Ascending aorta (tissue), 2 donors: ENCODE data around the gene IFITM5. TPM values are rescaled to one million over a fixed set of nuclear protein-coding genes. Genes with fewer than 3 reads are reported as not detected.
A peak's percentile ranks its signal among the peaks of the same experiment; 100 is the strongest.

ENCODE experiments used
- DNase-seq, 2 donors: peaks; one replicate each; pipeline ENCODE4 v3.0.0-alpha.2; 2019; ENCODE audit warnings: low spot score in 2 of 2
- H3K27ac ChIP-seq, 2 donors: fragments of 200-600 bp; sonication (generic); one replicate each; pipeline ENCODE4 v1.5.1; 2016 to 2017; ENCODE audit warnings: mild to moderate bottlenecking in 1 of 2
- H3K27me3 ChIP-seq: fragments of 200-600 bp; sonication (generic); one replicate; pipeline ENCODE4 v1.5.1; 2017
- H3K36me3 ChIP-seq, 2 donors: fragments of 200-600 bp; sonication (generic); one replicate each; pipeline ENCODE4 v1.5.1; 2016
- H3K4me1 ChIP-seq, 2 donors: fragments of 200-600 bp; sonication (generic); one replicate each; pipeline ENCODE4 v1.5.1; 2016 to 2017; ENCODE audit warnings: mild to moderate bottlenecking in 1 of 2
- H3K4me3 ChIP-seq, 2 donors: fragments of 200-600 bp; sonication (generic); one replicate each; pipeline ENCODE4 v1.5.1; 2016 to 2017; ENCODE audit warnings: mild to moderate bottlenecking in 1 of 2
- H3K9me3 ChIP-seq, 2 donors: fragments of 200-600 bp; sonication (generic); one replicate each; pipeline ENCODE4 v1.5.1; 2016
- intact Hi-C: fragments of 100-400 bp; cut with DNase I; formaldehyde crosslinking; loops from one replicate; pipeline ENCODE4 v1.15.1; 2023
- total RNA-seq: library from RNA; depleted of rRNA; stranded (reverse); fragments of >200 nt; gene quantifications from one replicate; pipeline ENCODE4 v1.1.0, GENCODE V29; 2016
- TF ChIP-seq, protein P1 (sequence below), 3 experiments: fragments of 200-600 bp in 2 of 3; fragments of 450-650 bp in 1 of 3; sonication (generic) in 2 of 3; IDR thresholded peaks; one replicate each; pipeline ENCODE4 v1.5.1; 2016 to 2019; ENCODE audit warnings: antibody characterized with exemption in 3 of 3, mild to moderate bottlenecking in 1 of 3, moderate library complexity in 1 of 3

The IFITM5 gene
- total RNA-seq, 1 donor from 2014 or later: not detected

DNA sequence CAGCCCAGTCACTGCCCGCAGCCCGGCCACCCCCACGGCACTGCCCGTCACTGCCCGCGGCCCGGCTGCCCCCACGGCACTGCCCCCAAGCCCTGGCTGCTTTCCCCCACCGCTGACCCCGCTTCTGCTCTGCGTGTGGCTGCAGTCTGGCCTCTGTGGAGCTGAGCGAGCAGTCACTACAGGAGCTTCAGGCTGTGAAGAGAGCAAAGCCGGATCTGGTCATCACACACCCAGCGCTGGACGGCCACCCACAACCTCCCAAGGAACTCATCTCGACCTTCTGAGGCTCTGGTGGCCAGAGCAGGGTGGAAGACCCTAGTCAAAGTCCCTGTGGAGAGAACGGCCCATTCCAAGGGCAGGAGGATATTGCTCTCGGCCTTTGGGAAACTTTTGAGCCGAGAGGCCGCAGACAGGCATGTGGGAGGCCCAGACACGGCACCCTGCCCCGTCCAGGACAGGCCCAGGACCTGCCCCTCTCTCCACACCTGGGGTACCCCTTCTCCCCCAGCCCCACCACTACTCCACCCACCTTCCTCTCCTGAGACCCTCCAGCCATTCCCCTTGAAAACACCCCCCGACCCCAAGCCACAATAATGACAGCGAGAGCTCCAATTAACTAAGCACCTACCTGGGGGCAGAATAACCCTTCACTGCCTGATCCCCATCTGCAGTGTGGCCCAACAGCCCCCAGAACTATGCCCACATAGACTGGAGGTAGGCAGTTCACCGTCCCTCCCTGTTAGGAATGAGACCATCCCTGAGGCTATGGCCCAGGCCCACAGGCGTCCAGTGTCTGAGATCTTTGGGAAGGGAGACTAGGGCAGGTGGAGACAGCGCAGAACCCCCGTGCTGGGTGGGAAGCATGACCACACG lies 14.1 kb downstream of the IFITM5 start:
- Histone ChIP-seq H3K27ac (no peak overlapping the region), H3K36me3 (no peaks in the 10 kb centered on the region), H3K27me3 (peaks cover 8% of the 10 kb centered on the region), H3K4me3 (no peak overlapping the region), H3K9me3 (no peaks in the 10 kb centered on the region), H3K4me1 (peaks cover 8 to 14% of the 10 kb centered on the region in 2 donors)
- TF ChIP-seq, protein P1, sequence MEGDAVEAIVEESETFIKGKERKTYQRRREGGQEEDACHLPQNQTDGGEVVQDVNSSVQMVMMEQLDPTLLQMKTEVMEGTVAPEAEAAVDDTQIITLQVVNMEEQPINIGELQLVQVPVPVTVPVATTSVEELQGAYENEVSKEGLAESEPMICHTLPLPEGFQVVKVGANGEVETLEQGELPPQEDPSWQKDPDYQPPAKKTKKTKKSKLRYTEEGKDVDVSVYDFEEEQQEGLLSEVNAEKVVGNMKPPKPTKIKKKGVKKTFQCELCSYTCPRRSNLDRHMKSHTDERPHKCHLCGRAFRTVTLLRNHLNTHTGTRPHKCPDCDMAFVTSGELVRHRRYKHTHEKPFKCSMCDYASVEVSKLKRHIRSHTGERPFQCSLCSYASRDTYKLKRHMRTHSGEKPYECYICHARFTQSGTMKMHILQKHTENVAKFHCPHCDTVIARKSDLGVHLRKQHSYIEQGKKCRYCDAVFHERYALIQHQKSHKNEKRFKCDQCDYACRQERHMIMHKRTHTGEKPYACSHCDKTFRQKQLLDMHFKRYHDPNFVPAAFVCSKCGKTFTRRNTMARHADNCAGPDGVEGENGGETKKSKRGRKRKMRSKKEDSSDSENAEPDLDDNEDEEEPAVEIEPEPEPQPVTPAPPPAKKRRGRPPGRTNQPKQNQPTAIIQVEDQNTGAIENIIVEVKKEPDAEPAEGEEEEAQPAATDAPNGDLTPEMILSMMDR (IDR thresholded peaks at IDR 0.05): no peak
- intact Hi-C loops: no loop called here
- no peak for DNase-seq

DNA sequence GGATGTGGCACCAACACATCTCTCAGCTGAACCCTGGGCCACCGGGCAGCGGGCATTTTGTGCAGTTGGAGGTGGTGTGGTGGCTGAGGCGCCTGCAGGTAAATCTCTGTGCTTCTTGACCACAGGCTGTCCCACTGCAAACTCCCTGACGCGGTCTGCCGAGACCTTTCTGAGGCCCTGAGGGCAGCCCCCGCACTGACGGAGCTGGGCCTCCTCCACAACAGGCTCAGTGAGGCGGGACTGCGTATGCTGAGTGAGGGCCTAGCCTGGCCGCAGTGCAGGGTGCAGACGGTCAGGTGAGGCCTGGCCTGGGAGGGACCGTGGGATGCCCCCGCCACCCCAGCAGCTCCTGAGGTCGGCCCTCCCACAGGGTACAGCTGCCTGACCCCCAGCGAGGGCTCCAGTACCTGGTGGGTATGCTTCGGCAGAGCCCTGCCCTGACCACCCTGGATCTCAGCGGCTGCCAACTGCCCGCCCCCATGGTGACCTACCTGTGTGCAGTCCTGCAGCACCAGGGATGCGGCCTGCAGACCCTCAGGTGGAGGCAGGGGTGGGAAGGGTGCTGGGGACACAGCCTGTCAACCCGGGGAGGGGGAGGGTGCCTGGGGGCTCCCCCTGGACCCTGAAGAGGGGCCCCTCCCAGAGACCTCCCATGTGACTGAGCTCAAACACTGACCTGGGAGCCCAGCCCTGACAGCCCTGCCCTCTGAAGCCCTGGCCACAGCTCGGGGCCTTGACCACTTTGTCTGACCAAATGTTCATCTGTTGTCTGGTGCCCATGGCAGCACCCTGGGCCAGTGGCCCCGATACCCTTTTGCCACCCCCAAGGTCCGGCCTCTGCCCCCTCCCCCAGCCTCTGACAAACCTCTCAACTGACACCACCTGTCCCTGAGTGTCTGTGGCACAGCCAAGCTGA lies 15.0 kb downstream of the IFITM5 start:
- no peaks in the 10 kb centered on the region for H3K36me3 ChIP-seq
- no peak overlapping the region for H3K27ac ChIP-seq
- peaks cover 6 to 8% of the 10 kb centered on the region in 2 donors for H3K4me1 ChIP-seq
- intact Hi-C loops: no loop called here
- H3K4me3 ChIP-seq: no peak overlapping the region
- H3K9me3 ChIP-seq: no peaks in the 10 kb centered on the region
- H3K27me3 ChIP-seq: peaks cover 15% of the 10 kb centered on the region
- DNase-seq: peak in 1 of 2 donors; percentile 60
- TF ChIP-seq, protein P1 (IDR thresholded peaks at IDR 0.05): no peak

DNA sequence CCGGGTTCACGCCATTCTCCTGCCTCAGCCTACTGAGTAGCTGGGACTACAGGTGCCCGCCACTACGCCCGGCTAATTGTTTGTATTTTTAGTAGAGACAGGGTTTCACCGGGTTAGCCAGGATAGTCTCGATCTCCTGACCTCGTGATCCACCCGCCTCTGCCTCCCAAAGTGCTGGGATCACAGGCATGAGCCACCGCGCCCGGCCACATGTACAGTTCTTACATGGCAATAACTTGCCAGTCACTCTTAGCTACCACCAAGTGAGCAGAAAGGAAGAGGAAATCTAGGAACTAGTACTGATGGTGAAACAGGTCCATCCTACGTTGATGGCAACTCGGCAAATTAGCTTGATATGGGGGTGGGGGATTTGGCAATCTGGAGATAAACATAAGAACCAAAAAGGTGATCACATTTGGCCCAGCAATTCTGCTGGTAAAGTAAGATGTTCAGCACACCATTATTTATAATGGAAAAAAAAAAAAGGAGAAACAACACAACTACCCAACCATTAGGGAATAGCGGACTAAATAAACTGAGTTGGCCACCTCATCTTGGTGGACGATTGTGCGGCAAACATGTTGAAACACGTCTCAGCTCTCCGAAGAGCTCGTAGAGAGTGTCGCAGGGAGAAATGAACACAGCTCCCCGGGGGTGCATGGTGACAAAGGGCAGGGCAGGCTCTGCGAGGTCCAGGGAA lies 15.8 kb downstream of the IFITM5 start:
- TF ChIP-seq, protein P1 (IDR thresholded peaks at IDR 0.05): no peak
- H3K4me3 ChIP-seq: no peak overlapping the region
- no peak for DNase-seq

DNA sequence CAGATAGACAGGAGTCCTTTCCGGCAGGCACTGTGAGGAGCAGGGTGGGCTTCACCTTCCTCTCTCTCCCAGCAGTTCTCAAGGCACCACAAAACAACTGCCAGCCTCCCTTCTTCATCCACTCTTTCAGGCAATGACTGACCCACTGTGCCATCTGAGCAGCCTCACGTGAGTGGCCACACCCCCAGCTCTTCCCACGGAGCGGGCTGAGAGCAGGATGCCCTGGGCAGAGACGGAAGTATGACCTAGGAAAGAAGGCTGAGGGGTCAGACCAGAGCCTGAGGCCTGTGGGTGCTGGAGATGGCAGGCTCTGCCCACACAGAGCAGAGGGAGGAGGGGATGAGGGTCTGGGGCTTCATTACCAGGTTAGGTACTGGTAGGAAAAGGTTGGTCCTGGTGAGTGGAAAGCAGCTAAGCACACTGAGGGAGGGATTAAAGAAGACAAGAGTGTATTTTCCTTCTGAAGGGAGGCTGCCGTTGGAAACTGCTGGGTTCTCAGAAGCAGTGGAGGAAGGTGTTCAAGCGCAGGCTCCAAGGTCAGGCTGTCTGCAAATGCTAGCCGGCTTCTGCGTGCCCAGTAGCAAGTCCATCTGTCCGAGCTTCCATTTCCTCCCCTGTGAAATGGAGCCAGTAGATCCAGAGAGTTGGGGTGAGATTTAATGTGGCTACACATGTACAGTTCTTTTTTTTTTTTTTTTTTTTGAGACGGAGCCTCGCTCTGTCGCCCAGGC lies 16.5 kb downstream of the IFITM5 start:
- intact Hi-C loops: no loop called here
- Histone ChIP-seq H3K9me3 (no peaks in the 10 kb centered on the region), H3K36me3 (no peaks in the 10 kb centered on the region), H3K4me3 (no peak overlapping the region), H3K27me3 (peaks cover 24% of the 10 kb centered on the region), H3K4me1 (peaks cover 0 to under 1% of the 10 kb centered on the region in 2 donors), H3K27ac (no peak overlapping the region)
- peak in 1 of 2 donors; percentile 56 for DNase-seq
- TF ChIP-seq, protein P1 (IDR thresholded peaks at IDR 0.05): no peak

More for the DNA sequence above, 15.8 kb downstream of the IFITM5 start:
- intact Hi-C loops: no loop called here
- no peaks in the 10 kb centered on the region for H3K9me3 ChIP-seq
- H3K36me3 ChIP-seq: no peaks in the 10 kb centered on the region
- H3K27me3 ChIP-seq: peaks cover 24% of the 10 kb centered on the region
- peaks cover 5 to 6% of the 10 kb centered on the region in 2 donors for H3K4me1 ChIP-seq
- no peak overlapping the region for H3K27ac ChIP-seq

DNA sequence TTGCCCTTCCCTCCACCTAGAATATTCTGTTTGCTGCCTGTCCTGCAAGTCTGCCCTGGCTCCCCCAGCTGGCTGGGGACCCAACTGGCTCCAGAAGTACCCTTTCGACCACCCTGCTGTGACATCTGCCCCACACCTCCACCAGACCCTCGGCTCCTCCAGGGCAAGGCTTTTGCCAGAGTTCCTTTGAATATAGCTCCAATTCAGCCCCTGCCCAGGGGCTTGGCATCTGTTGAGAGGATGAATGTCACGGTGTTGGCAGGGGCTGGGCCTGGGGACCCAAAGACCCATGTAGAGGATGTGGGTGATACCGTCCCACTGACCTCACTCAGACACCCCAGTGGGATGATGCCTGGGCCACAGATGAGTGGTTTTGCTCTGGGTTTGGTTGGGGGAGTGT lies 17.2 kb downstream of the IFITM5 start:
- Histone ChIP-seq H3K36me3 (no peaks in the 10 kb centered on the region), H3K9me3 (no peaks in the 10 kb centered on the region), H3K27me3 (peaks cover 23% of the 10 kb centered on the region), H3K4me3 (no peak overlapping the region), H3K4me1 (no peaks in the 10 kb centered on the region), H3K27ac (no peak overlapping the region)
- TF ChIP-seq, protein P1 (IDR thresholded peaks at IDR 0.05): no peak
- DNase-seq: peak in 1 of 2 donors; percentile 61
- intact Hi-C loops: no loop called here
